Peyer's patch (tissue), 4 donors: ENCODE data around the gene TTC28.

Source experiments
- CTCF ChIP-seq, 6 experiments: fragments of 450-650 bp in 4 of 6; fragments of 200-600 bp in 2 of 6; sonication (generic) in 1 of 6; IDR thresholded peaks; one replicate each; pipeline ENCODE4 v1.5.1; 2017 to 2019; ENCODE audit warnings: antibody characterized with exemption in 6 of 6, mild to moderate bottlenecking in 3 of 6, moderate library complexity in 1 of 6
- POLR2A ChIP-seq, 2 donors: fragments of 450-650 bp; IDR thresholded peaks; one replicate each; pipeline ENCODE4 v1.5.1; 2017; ENCODE audit warnings: antibody characterized with exemption in 2 of 2, mild to moderate bottlenecking in 2 of 2, moderate library complexity in 2 of 2

DNA sequence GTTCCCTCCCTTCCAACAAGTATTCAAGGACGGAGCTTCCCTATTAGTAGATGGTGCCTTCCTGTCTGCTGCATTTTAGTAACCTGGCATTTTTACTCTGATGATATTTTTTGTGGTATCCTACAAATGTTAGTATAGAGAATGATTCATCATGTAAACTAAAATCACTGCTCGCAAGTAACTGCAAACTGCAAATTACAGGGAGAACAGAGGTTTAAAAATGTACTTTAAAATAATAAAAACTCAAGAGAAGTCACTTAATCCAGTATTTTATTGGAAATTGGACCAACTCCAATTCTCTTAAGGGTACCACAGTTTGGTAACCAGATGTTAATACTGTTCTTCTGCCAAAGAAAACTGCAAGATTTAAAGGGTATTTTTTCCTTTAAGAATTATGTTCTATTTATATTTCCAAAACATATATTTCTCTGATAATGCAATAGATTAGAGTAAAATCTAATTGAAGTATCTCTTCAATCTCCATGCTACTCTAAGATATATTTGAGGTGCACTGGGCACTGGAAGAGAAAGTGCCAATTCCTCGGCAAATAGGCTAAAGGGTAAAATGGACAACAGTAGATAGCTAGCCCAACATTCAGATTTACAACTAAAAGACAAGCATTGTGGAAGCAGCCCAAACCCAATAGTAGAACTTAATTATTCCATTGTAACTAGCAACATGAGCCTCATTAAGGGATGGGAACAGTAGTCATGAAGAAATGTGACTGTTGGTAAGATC is 298.0 kb downstream of the TTC28 start:
- TF ChIP-seq CTCF (IDR thresholded peaks at IDR 0.05), result no peak
- TF ChIP-seq POLR2A (IDR thresholded peaks at IDR 0.05), result no peak
